GM19463 (cell line): Measurements from ENCODE around the gene NT5C2.
"Not testable (repeated sequence)": the region's sequence is repeated elsewhere in the genome, so short reads cannot be mapped to it uniquely, and the experiment has no call there.

ENCODE experiments used
- ATAC-seq: cut with Tn5 transposase; IDR thresholded peaks from one replicate; pipeline ENCODE4 v1.9.1; 2021; ENCODE audit warnings: mild to moderate bottlenecking, moderate library complexity; ENCODE audit not compliant: unreplicated experiment

Gene NT5C2

GRCh38 chr10:103203466-103203865, 10.4 kb upstream of the NT5C2 start:
- no peak for ATAC-seq

DNA sequence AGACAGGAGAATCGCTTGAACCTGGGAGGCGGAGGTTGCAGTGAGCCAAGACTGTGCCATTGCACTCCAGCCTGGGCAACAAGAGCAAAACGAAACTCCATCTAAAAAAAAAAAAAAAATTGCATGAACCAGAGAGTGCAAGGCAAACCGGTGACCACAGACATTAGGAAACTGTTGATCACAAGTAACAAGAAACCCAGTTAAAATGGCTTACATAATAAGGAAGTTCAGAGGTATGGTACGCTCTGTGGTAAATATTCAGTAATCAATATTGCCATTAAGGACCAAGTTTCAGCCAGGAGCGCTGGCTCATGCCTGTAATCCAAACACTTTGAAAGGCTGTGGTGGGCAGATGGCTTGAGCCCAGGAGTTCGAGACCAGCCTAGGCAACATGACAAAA, 9.2 kb upstream of the NT5C2 start:
- no peak for ATAC-seq

DNA sequence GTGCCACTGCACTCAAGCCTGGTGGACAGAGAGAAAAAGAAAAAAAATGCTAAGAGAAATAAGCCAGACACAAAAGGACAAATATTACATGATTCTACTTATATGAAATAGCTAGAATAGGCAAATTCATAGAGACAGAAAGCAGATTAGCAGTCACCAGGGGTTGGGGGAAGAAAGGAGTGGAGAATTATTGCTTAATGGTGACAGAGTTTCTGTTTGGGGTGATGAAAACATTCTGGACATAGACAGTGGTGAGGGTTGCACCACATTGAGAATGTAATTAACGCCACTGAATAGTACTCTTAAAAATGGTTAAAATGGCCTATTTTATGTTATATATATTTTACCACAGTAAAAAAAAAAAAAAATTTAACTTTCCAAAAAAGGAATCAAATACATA, 6.4 kb upstream of the NT5C2 start:
- no peak for ATAC-seq

DNA sequence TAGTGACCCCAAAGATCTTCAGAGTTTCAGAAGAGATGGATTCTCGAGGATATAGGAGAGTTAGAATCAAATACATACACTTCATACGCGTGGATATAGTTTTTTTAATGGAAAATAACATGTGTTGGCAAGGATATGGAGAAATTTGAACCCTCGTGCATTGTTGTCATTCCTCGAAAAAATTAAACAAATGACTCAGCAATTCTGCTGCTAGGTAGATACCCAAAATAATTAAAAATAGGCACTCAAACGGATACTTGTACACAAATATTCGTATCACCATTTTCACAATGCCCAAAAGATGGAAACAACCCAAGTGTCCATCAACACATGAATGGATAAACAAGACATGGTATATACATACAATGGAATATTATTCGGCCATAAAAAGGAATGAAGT, 5.6 kb upstream of the NT5C2 start:
- no peak for ATAC-seq

DNA sequence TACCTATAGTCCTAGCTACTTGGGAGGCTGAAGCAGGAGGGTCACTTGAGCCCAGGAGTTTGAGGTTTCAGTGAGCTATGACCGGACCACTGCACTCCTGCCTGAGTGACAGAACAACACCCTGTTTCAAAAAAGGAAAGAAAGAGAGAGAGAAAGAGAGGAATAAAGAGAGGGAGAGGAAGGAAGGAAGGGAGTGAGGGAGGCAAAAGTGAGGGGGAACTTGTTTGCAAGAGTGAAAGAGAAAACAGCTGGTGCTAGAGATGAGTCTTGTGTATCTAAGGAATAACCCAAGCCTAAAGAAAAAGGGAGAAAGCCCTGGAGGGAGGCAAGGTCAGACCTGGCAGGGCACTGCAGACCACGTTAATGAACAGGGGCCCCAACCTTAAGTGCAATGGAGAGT, 4.8 kb upstream of the NT5C2 start:
- no peak for ATAC-seq

GRCh38 chr10:103197174-103197573, 4.1 kb upstream of the NT5C2 start:
- no peak for ATAC-seq

GRCh38 chr10:103196516-103196915, 3.4 kb upstream of the NT5C2 start:
- ATAC-seq = no peak

DNA sequence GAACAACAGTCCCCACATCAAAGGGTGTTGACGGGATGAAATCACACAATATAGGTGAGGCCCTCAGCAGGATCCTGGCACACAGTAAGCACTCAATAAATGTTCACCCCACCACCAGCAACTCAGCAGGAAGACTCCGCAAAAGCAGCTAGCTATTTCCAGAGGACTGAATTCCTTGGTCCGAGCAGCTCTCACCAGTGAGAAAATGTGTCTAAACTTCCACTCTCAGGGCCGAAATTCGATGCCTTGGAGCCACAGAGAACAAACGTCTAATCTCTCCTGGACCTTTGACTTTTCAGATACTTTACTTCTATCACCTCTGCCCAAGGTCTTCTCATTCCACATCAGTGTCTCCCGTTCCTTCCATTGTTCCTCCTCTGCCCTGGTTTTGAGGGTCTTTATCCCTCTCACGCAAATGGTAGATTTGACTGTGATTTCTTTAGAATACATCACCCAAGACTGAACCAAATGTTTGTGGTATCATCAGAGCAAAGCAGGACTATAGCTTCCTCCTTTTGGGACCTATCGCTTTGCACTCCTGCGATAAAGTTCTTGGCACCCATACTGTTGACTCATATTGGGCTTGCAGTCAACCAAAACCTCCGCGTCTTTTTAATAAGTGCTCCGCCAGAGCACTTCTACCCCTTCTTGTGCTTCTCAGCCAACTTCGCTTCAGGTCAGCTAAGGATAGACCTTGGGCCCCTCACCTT, 903 bp upstream of the NT5C2 start:
- ATAC-seq = no peak

DNA sequence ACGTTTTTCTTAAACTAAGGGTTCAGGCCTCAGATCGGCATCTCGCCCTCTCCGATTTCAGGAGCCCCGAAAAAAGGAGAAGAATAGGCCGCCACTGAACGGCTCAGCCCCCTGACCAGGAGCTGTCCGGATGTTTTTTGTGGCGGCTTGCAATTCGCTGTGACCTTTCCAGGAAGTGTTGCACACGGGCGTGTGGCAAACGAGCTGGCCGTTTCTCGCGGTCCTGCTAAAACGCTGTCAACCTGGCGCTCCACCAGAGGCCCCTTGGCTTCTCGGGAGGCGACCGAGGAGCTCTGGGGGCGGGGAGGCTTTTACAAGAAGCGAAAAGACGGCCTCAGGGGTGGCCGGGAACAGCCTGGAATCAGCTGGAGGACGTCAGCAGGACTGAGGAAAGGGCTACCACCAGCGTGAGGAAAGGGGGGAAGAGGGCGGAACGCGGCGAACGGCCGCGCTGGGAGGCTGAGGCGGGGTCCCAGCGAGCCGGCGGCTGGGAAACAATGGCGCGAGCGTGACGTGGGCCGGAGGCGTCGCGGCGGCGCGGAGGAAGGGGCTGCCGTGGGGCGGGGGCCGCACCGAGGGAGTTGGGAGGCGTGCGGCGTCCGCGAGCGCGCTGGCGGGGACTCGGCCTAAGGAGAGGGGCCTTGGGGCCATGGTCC, 493 bp downstream of the NT5C2 start:
- peak; percentile 45 for ATAC-seq

GRCh38 chr10:103192089-103192450, 1.0 kb downstream of the NT5C2 start:
- no peak for ATAC-seq

DNA sequence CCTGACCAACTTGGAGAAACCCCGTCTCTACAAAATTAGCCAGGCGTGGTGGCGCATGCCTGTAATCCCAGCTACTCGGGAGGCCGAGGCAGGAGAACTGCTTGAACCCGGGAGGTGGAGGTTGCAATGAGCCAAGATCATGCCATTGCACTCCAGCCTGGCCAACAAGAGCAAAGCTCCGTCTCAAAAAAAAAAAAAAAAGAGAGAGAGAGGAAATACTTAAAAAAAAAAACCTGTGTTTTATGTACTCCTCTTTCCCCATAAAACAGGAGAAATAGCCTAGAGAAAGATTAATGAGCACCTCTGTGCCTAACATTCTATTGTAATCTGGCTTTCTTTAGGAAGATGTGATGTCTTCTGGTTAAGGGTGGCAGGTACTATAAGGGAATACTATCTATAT, 1.9 kb downstream of the NT5C2 start:
- ATAC-seq = not testable (repeated sequence)

DNA sequence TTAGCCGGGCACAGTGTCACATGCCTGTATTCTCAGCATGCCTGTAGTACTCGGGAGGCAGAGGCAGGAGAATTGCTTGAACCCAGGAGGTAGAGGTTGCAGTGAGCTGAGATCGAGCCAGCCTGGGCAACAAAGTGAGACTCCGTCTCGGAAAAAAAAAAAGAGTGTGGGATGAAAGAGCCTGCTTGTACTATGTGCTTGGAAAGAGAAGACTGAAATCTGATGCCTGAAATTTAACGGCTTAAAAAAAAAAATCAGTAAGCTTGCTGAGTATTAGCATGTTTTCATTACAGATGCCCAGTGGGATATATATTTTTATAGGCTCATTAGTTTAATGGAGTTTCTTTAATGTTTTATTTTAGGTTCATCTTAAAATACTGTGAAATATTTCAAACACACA, 4.2 kb downstream of the NT5C2 start:
- no peak for ATAC-seq

DNA sequence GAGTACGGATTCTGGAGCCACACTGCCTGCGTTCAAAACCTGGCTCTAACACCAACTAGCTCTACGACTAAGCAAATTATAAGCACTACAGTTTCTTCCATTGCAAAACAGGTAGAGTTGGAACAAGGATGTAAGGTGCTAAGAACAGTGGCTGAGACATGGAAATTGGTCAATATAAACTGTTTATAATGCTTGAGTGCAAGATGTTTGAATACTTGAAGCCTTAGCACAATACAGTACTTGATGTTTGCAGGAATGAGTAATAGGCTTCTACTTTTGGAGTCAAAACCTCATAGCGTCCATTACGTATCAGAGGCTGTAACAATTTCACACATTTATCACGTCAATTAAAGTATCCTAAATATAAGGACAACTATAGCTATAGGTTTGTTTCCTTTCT, 6.9 kb downstream of the NT5C2 start:
- ATAC-seq = no peak

GRCh38 chr10:103184615-103185014, 8.5 kb downstream of the NT5C2 start:
- ATAC-seq = no peak

- ATAC-seq = not testable (repeated sequence)
These were observed 9.1 kb downstream of the NT5C2 start for GRCh38 chr10:103183991-103184451.

DNA sequence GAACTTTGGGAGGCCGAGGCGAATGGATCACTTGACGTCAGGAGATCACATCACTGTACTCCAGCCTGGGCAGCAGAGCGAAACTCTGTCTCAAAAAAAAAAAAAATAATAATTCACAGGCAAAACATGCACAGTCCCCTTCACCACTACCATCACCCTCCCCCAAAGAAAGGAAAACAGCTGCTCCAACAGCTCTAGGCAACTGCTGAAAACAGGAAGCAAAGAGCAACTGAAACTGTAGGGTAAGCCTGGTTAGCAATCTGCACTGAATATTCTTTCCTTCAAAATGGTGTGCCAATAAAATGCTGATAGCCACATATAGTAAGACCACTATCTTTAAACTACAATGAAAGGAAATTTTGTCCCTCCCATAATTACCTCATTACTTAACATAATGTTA, 11.8 kb downstream of the NT5C2 start:
- peak; percentile 91 for ATAC-seq

DNA sequence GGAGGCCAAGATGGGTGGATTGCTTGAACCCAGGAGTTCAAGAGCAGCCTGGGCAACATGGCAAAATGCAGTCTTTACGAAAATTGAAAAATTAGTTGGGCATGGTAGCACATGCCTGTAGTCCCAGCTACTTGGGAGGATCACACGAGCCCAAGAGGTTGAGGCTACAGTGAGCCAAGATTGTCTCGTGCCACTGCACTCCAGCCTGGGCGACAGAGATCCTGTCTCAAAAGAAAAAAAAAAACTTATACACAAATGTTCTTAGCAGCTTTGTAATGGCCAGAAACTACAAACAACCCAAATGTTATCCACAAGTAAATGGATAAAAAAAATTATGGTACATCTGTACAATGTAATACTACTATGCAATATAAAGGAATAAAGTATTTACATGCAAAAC, 12.6 kb downstream of the NT5C2 start:
- ATAC-seq = no peak

GRCh38 chr10:103177123-103177522, 15.9 kb downstream of the NT5C2 start:
- ATAC-seq = no peak

DNA sequence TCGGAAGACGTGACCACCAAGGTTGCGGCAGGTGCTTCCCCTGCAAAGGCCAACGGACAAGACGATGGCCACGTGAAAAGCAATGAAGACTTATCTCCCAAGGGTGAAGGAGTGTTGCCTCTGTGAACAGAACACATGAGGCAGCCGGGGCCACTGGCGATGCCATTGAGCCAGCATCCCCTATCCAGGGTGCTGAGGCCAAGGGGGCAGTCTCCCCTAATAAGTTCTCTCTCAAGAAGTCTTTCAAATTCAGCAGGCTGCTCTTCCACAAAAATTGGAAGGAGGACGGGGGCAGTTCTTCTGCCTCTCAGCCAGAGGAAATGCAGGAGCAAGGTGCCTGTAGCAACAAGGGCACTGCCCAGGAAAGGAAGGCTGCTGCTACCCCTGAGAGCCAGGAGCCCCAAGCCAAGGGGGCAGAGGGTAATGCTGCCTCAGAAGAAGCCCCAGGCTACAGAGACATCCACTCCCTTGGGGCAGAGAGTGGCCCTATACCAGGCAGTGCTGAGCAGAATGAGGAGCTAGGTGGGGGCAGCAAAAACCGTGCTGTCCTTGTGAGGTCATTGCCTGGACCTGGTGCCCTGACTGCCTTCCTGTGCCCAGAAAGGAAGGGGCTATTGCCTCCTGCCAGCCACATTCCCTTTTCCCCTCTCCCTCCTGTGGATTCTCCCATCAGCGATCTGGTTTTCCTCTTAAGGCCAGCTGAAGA, 17.3 kb downstream of the NT5C2 start:
- ATAC-seq = no peak

DNA sequence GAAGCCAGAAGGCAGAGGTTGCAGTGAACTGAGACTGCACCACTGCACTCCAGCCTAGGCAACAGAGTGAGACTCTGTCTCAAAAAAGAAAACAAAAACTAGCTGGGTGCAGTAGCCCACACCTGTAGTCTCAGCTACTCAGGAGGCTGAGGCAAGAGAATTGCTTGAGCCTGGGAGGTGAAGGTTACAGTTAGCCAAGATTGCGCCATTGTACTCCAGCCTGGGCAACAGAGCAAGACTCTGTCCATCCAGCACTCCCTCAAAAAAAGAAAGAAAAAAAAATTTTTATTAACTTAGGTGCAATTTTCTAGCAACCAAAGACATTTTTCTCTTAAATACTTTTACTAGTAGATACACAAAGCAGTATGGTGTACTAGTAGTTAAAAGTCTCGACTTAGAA, 18.7 kb downstream of the NT5C2 start:
- ATAC-seq = not testable (repeated sequence)

GRCh38 chr10:103171278-103171677, 21.8 kb downstream of the NT5C2 start:
- no peak for ATAC-seq

DNA sequence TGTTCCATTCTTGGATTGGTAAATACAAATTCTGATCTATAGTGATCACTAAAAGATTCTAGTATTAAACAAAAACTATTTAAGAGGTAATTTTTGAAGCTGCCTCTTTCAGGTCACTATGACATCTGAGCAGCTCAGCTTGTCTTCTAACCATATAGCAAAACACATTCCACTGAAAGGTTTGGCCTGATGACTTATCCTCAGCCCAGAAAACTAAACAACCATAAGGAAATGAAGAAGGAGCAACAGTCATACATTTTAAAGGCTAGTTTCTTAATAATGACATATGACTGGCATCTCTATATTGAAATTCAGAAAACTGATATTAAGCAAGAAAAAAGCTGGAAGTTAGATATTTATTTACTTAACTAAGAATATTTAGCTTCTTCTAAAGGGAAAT, 24.6 kb downstream of the NT5C2 start:
- no peak for ATAC-seq
